Mesenteric fat pad (tissue), 1 donor: ENCODE results near the gene PPCS. TPM values are rescaled to one million over a fixed set of nuclear protein-coding genes. Genes with fewer than 3 reads are reported as not detected.
A peak's percentile ranks its signal among the peaks of the same experiment; 100 is the strongest.

Source experiments
- DNase-seq: peaks from one replicate; pipeline ENCODE4 v3.0.0-alpha.2; 2020; ENCODE audit warnings: low spot score
- long read RNA-seq: library from polyadenylated mRNA; unstranded; transcript quantifications from one replicate; pipeline ENCODE4 v2.0.0, GENCODE V29; 2020
- total RNA-seq: library from RNA; stranded (reverse); fragmentation: NEBNext Ultra II Directional; extraction: Animal tissue kit (Norgen Biotek cat#: 25700); gene quantifications from one replicate; pipeline ENCODE4 v1.2.1, GENCODE V29; 2021
- donor health status: DM: yes; HTN: yes; CAD: no.

The PPCS gene
- total RNA-seq: 49.4 TPM
- long read RNA-seq, transcript PPCS-201 (3 exons, 984 nt): minor isoform, 29 of 198 reads
- long read RNA-seq, transcript PPCS-203 (3 exons, 1,431 nt): major isoform, 148 of 198 reads
- long read RNA-seq, partial matches to known transcripts: 0 of 198 reads
- long read RNA-seq, other reads (novel, unspliced or antisense): 16 of 198 reads

GRCh38 chr1:42456010-42456753, at the start of gene PPCS, which contains the start of gene ZMYND12:
Gene PPCS (plus strand): TSS chr1:42456543. CDS start chr1:42456566, 23 bp downstream.
Gene ZMYND12 (minus strand): TSS chr1:42456022. CDS start chr1:42455997, 25 bp downstream.
- DNase-seq: peak; percentile 94

GRCh38 chr1:42414551-42415496, 41.5 kb upstream of the PPCS start:
- no peak for DNase-seq

DNA sequence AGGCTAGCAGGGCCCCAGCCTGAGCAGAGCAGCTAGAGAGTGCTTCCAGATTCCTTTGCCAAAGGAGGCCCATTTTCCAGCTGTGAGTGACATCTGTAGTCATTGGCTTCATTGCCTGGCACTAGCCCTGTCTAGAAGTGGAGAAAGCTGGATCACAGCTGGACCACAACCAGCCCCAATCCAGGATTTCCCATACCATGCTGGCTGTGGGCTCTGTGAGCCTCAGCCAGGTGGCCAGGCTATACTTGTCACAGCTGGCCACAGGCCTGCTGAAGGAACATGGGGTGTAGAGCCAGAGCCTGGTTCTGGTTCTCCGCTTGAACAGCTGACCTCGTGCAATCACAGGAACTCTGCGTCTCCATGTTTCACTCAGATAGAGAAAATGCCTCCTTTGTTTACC, 39.2 kb upstream of the PPCS start:
- no peak for DNase-seq

DNA sequence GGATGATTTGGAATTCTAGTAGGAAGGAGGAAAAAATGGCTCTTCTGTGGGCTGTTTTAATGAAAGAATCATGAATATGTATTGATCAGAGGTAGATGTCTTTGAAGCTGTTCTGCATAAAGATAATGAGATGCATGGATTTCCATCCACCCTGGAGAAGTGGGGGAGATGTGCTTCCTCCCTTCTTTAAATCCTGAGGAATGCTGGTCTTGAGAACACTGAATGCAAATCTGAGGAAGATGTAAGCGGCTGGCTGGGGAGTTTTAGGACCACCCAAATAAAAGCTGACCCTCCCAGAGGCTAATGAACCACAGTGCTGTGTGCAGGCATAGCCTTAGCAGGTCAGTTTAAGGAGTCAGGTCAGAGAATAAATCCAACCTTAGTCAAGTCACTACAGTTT, 37.8 kb upstream of the PPCS start:
- DNase-seq: no peak

DNA sequence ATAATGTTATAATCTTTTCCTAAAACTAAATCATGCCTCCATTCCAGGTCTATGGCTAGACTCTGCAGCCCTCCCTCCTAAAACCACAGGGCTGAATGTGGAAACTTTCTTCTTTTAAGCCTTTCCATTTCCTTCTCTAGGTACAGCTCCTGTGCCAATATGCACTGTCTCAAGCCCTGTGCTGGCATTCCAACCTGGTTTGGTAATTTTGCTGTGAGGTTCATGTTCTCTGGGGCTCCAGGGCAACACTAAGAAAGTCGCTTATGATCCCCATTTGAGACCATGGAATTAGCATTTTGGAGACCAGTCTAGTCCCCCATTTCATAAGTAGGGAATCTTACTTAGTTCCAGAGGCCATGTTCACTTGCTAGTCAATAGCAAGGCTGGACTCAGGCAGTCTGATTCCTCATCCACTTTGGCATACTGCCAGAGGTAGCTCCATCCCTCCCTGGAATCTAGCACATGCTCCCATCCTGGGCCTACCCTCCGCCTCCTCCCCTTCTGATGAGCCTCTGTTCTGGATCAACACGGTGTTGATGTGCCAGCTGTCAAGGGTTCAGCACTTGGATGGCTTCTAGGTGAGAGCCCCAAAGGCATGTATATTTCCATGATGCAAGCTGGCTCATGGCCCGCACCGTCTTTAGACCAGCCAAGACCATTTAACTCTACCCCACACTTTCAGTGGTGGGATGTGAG, 37.1 kb upstream of the PPCS start:
- no peak for DNase-seq

DNA sequence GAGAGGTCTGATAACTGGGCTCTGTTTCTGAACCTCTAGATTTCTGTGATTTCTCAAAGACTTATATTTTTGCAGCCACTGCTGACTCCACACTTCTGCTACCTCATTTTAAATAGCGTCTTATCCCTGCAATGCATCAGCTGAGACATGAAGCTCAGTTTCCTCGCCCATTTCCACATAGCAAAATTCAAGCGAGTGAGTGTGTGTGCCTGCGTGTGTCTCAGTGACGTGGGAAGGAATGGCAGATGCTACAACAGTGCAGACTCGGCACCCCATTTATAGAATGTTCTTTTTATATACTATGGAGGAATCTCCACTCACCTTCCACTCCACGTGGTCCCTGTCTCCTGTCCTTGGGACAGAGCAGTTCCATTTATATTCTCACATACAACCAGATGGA, 36.2 kb upstream of the PPCS start:
- no peak for DNase-seq

GRCh38 chr1:42420911-42421585, 35.3 kb upstream of the PPCS start:
- no peak for DNase-seq

DNA sequence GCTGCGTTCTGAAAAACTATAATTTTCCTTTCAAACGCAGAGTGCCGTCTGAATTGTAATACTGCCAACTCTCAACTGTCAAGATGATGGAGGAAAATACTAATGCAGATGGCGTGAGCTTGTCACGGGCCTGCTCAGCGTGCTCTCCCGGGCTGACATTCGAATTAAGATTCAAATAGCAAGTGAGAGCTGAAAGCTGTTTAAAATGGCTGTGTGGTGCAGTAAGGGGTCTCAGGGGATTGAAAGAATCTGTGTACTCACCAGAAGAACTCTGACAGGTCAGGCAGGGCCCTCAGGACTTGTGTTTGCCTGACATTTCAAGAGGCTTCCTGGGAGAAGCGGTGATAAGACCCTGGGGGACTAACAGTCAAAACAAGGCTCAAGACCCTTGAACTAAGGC, 33.6 kb upstream of the PPCS start:
- no peak for DNase-seq

DNA sequence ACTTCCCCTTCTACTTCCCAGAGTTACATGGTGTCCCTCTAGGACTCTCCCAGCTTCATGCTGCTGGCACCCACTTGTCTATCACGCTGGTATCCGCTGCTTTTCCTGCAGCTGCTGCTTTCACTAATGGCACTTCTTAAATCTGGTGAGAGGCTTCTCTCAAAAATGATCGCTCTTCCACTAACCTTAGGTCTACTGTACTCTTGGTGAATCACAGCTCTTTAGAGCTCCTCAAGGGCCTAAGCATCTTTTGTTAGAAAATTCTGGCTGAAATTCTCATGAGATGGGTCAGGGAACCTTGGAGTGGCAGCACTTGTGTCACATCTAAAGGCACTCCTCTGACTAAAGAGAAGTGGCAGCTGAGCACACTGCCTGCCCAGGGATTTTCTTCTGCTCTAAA, 32.7 kb upstream of the PPCS start:
- no peak for DNase-seq

- DNase-seq: no peak
Measured at GRCh38 chr1:42424201-42424600, 32.1 kb upstream of the PPCS start.

GRCh38 chr1:42427240-42427639, 29.1 kb upstream of the PPCS start:
- no peak for DNase-seq

- DNase-seq: no peak
Measured at GRCh38 chr1:42429603-42430002, 26.7 kb upstream of the PPCS start.

- no peak for DNase-seq
Measured at GRCh38 chr1:42430286-42431135, 25.8 kb upstream of the PPCS start.

DNA sequence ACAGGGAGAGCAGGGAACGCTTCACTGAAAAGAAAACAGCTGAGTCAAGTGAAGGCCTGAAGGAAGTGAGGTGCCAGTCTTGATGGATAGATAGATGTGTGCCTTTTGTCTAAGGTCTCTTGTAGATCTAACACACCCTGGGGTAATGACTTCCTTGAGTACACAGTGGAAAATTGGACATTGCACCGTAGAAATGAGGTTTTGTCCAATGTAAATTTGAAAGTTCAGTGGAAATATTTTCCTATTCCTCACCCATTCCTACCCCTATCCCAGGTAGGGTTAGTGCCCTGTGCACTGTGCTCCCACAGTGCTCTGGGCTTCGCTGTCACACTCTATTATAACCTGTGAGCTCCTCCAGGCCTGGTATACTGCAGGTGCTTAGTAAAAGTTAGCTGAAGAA, 24.8 kb upstream of the PPCS start:
- no peak for DNase-seq

DNA sequence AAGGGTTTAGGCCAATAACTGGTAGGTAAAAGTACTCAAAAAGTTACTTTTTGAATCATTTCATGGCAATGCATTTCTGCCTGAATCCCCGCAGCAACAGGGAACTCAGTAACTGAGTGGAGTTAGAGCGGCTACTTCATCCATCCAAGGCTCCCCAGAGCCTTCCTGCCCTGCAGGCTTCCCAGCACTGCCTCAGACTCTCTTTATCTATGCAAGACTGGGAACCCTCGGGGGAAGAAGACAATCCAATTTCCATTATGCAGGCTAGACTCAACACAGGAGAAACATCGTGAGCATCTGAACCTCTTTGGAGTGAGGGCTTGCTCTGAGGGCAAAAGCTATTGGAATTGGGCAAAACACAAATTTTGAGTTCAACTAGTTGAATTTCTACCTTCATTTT, 23.6 kb upstream of the PPCS start:
- DNase-seq: no peak

GRCh38 chr1:42433369-42433768, 23.0 kb upstream of the PPCS start:
- no peak for DNase-seq

DNA sequence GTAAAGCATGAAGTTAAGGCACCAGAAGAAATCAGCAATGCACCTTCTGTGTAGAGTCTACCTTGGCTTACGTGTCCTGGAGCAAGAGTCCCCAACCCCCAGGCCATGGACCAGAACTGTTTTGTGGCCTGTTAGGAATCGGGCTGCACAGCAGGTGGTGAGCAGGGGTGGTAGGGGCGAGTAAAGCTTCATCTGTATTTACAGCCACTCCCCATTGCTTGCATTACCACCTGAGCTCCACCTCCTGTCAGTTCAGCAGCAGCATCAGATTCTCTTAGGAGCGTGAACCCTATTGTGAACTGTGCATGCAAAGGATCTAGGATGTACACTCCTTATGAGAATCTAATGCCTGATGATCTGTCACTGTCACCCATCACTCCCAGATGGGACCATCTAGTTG, 22.0 kb upstream of the PPCS start:
- DNase-seq: no peak

DNA sequence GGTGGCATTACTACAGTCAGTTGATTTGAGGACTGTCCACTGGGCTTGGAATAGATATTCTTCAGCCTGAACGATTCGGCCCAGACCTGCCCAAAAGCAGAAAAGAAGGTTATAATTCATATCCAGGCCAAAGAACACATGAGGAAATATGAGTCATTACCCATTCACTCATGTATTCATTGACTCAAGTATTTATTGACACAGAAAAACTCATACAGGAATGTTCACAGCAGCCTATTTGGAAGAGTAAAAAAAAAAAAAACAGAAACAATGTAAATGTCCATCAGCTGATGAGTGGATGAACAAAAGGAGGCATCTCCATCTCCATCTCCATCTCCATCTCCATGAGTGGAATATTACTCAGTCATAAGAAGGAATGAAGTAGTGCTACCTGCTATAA, 16.4 kb upstream of the PPCS start:
- no peak for DNase-seq

DNA sequence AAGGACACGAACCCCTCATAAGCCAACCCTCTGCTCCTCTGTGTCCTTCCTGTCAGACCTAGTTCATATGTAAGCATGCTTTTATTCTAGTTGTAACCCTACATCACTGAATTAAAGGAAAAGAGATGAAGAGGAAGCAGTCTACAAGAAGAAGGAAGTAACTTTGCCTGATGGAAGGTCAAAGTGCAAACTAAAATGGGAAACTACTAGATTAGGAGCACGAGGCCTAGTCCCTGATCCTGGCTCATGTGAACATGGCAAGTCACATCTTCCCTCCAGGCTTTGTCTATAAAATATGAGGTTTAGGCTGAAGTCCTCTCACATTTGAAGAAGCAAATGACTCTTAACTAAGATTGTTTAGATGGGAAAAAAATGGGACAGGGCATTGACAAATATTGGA, 13.7 kb upstream of the PPCS start:
- no peak for DNase-seq

DNA sequence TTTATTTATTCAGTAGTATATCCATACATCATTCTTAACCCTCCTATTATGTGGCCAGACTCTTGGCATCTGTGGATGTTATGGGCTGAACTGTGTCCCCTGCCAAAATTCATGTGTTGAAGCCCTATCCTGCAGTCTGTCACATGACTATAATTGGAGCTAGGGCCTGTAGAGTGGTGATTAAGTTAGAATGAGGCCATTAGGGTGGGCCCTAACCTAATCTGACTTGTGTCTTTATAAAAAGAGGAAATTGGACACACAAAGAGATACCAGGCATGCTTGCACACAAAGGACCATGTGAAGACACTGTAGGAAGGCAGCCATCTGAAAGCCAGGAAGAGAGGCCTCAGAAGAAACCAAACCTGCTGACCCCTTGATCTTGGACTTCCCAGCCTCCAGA, 7.1 kb upstream of the PPCS start:
- no peak for DNase-seq
